ENCODE measurements around the gene CTSL. TPM values are rescaled to one million over a fixed set of nuclear protein-coding genes. Genes with fewer than 3 reads are reported as not detected.

The CTSL gene
- polyA plus RNA-seq, 1 donor (not counting 4 experiments of a cell fraction or from before 2014, with no cell fraction given) = 121 TPM

DNA sequence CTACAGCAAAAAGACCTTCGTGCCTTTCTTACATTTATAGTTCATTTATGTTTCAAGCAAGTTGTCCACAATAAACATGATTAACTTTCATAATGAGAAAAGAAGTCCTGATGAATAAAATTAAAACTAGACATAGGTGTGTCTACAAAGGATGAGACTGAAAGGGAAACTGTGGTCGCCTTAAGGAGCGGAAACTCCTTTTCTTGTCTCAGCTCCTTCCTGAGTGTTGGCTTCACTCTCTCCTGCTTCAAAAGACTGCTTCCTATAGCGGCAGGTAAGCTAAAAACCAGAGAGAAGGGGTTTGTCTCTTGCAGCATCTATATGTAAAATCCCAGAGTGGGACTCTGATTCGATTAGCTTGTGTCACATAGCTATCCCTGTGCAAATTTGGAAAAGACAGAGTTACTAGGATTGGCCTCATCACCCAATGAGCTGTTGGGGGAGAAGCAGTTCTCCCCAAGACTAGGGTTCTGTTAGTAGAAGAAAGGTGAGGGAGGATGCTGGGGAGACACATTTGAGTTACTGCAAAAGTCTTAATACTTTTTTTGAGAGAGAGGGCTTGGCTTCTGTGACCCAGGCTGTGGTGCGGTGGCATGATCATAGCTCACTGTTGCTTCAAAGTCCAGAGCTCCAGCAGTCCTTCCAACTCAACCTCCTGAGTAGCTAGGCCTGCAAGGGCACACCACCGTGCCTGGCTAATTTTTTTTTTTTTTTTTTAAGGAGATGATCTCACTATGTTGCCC, 16.8 kb upstream of the CTSL start:
- H4K20me1 ChIP-seq (ENCODE audit: control insufficient read depth, extremely low read depth, insufficient read depth, low read length) = no peaks in the 10 kb centered on the region
- H3K79me2 ChIP-seq (ENCODE audit: control insufficient read depth, insufficient read depth, low read length) = no peaks in the 10 kb centered on the region
- no peak overlapping the region for H3K4me3 ChIP-seq (ENCODE audit: control insufficient read depth in 2 of 3, extremely low read depth in 1 of 3, insufficient read depth in 2 of 3, low read depth in 1 of 3, low read length in 3 of 3)
- FAIRE-seq (no peak), DNase-seq (ENCODE audit: low read depth, low spot score) (no peak)
- H3K36me3 ChIP-seq (ENCODE audit: control insufficient read depth in 2 of 2, extremely low read depth in 1 of 2, insufficient read depth in 2 of 2, low read length in 2 of 2) = peaks cover 0 to 4% of the 10 kb centered on the region in 2 experiments
- no peak overlapping the region for H3K9ac ChIP-seq (ENCODE audit: control insufficient read depth, extremely low read depth, insufficient read depth, low read length)
- H3K9me3 ChIP-seq (ENCODE audit: control insufficient read depth, low read depth, low read length) = no peaks in the 10 kb centered on the region
- no peak overlapping the region for H2AFZ ChIP-seq (ENCODE audit: control insufficient read depth, low read length)
- no peaks in the 10 kb centered on the region for H3K27me3 ChIP-seq (ENCODE audit: control insufficient read depth, extremely low read depth, insufficient read depth, low read length)
- no peak overlapping the region for H3K27ac ChIP-seq (ENCODE audit: control insufficient read depth, insufficient read depth, low read length)
- H3K4me2 ChIP-seq (ENCODE audit: control insufficient read depth, extremely low read depth, insufficient read depth, low read depth, low read length) = no peak overlapping the region
- no peak for TF ChIP-seq EZH2 (IDR thresholded peaks at IDR 0.05; ENCODE audit: low read length)
- no peak for TF ChIP-seq CTCF (optimal IDR thresholded peaks at IDR 0.05 in 1 of 3, IDR thresholded peaks at IDR 0.05 in 1 of 3, conservative IDR thresholded peaks at IDR 0.05 in 1 of 3; ENCODE audit: extremely low read depth in 1 of 3, insufficient read depth in 2 of 3, low read length in 3 of 3)
- dilution Hi-C loops (cut with MboI; ENCODE audit: extremely low pct_ligation_motif_present, low sequenced_read_pairs) = loop anchor here (25.0 kb wide), 1 partner anchor 103 kb away; no protein-coding TSS in a partner anchor
- H3K9me1 ChIP-seq (ENCODE audit: control insufficient read depth, extremely low read depth, insufficient read depth, low read length) = no peaks in the 10 kb centered on the region
- peaks cover 25% of the 10 kb centered on the region for H3K4me1 ChIP-seq (ENCODE audit: control insufficient read depth, extremely low read depth, insufficient read depth, low read length)

- FAIRE-seq (no peak), DNase-seq (ENCODE audit: low read depth, low spot score) (no peak)
- Histone ChIP-seq H3K36me3 (ENCODE audit: control insufficient read depth in 2 of 2, extremely low read depth in 1 of 2, insufficient read depth in 2 of 2, low read length in 2 of 2) (peaks cover 0 to 4% of the 10 kb centered on the region in 2 experiments), H3K4me1 (ENCODE audit: control insufficient read depth, extremely low read depth, insufficient read depth, low read length) (peaks cover 31% of the 10 kb centered on the region), H3K9ac (ENCODE audit: control insufficient read depth, extremely low read depth, insufficient read depth, low read length) (no peak overlapping the region), H3K4me3 (ENCODE audit: control insufficient read depth in 2 of 3, extremely low read depth in 1 of 3, insufficient read depth in 2 of 3, low read depth in 1 of 3, low read length in 3 of 3) (no peak overlapping the region), H4K20me1 (ENCODE audit: control insufficient read depth, extremely low read depth, insufficient read depth, low read length) (no peaks in the 10 kb centered on the region), H3K9me1 (ENCODE audit: control insufficient read depth, extremely low read depth, insufficient read depth, low read length) (no peaks in the 10 kb centered on the region), H3K27me3 (ENCODE audit: control insufficient read depth, extremely low read depth, insufficient read depth, low read length) (no peaks in the 10 kb centered on the region), H2AFZ (ENCODE audit: control insufficient read depth, low read length) (no peak overlapping the region), H3K4me2 (ENCODE audit: control insufficient read depth, extremely low read depth, insufficient read depth, low read depth, low read length) (no peak overlapping the region), H3K27ac (ENCODE audit: control insufficient read depth, insufficient read depth, low read length) (no peak overlapping the region), H3K79me2 (ENCODE audit: control insufficient read depth, insufficient read depth, low read length) (no peaks in the 10 kb centered on the region), H3K9me3 (ENCODE audit: control insufficient read depth, low read depth, low read length) (no peaks in the 10 kb centered on the region)
- dilution Hi-C loops (cut with MboI; ENCODE audit: extremely low pct_ligation_motif_present, low sequenced_read_pairs) = loop anchor here (25.0 kb wide), 1 partner anchor 102 kb away; no protein-coding TSS in a partner anchor
- TF ChIP-seq EZH2 (IDR thresholded peaks at IDR 0.05; ENCODE audit: low read length) (no peak), CTCF (optimal IDR thresholded peaks at IDR 0.05 in 1 of 3, IDR thresholded peaks at IDR 0.05 in 1 of 3, conservative IDR thresholded peaks at IDR 0.05 in 1 of 3; ENCODE audit: extremely low read depth in 1 of 3, insufficient read depth in 2 of 3, low read length in 3 of 3) (no peak)
These were observed 15.5 kb upstream of the CTSL start for GRCh38 chr9:87710443-87710842.

All from keratinocyte (primary cell).